Dermis microvascular lymphatic vessel endothelial cell (primary cell): ENCODE results near the gene CEP162. TPM values are rescaled to one million over a fixed set of nuclear protein-coding genes. Genes with fewer than 3 reads are reported as not detected.
A peak's percentile ranks its signal among the peaks of the same experiment; 100 is the strongest.
"Not testable (repeated sequence)": the region's sequence is repeated elsewhere in the genome, so short reads cannot be mapped to it uniquely, and the experiment has no call there.

Experiments used
- DNase-seq, 2 donors: peaks; one replicate each; pipeline versions ENCODE4 v3.0.0 to v3.0.0-alpha.2; 2010; ENCODE audit warnings: low read depth in 2 of 2
- total RNA-seq: library from RNA; depleted of rRNA; stranded (reverse); fragments of >200 nt; gene quantifications from 2 replicates; pipeline ENCODE4 v1.2.1, GENCODE V29; 2014

The CEP162 gene
- total RNA-seq, 1 donor from 2014 or later, result 3.6 TPM

DNA sequence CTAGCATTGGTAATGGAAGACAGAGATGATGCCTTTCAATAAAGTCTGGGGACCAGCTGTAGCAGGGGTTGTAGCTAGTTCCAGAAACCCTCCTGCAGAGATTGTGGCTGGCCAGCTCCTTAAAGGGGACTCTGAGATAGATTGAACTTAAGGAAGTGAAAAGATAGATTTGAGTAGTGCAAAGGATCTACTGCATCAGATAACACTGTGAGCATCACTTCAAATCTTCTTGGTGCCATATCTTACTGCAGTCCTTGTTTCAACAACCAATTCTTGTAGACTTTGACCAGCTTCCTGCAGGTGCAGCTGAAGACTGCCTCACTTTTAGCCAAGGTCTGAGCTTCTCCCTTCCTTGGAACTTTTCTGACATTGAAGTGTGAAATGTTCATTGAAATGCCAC lies 14.8 kb upstream of the CEP162 start:
- no peak for DNase-seq

DNA sequence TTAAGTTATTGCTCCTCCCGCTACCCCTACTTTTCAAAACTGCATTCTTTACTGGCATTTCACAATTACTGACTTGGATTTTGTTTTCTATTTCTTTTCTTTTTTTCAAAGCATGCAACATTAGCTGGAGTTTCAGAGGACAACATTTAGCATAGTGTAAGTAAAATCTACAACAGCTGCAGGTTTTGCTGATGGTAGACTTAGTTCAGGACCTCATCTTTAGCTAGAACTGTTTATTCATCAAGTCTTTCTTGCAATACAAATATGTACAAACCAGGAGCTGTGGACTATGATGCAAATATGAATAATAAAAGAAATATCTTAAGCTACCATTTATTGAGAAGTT lies 728 bp upstream of the CEP162 start:
- DNase-seq, result no peak

DNA sequence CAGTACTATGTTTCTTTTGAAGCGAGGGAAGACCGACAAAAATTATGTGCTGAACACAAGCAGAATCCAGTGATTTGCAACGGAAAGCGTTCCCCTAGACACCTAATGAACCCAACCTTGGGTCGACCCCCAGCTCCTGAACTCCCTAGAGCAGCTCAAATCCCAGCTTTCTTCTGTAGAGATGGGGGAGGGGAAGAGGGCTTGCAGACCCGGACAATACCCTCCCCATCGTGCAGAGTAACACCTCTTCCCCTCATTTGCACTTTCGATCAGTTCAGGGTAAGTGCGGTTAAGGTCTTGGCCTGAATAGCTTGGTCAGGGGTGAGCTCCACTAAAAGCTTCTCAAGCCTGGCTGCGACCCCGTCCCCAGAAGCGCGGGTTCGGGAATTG lies 404 bp downstream of the CEP162 start:
- peak in 1 of 2 donors; percentile 6 for DNase-seq

DNA sequence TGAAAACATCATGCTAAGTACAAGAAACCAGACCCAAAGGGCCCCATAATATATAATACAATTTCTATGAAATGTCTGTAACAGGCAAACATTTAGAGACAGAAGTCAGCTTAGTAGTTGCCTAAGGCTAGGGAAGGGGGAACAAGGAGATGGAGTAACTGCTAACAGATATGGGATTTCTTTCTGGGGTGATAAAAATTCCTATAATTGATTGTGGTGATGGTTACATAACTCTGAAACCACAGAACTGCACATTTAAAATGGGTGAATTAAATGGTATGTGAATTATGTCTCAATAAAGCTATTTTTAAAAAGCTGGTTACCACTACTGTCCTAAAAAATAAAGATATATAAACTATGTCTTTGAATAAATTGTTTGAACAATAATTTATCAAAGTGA lies 3.2 kb downstream of the CEP162 start:
- DNase-seq, result no peak

DNA sequence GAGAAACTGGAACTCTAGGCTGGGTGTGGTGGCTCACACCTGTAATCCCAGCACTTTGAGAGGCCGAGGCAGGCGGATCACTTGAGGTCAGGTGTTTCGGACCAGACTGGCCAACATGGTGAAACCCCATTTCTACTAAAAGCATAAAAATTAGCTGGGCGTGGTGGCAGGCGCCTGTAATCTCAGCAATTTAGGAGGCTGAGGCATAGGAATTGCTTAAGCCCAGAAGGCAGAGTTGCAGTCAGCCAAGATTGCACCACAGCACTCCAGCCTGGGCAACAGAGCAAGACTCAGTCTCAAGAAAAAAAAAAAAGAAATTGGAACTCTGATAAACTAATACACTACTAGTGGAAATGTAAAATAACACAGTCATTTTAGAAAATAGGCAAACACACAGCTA lies 3.8 kb downstream of the CEP162 start:
- not testable (repeated sequence) for DNase-seq

DNA sequence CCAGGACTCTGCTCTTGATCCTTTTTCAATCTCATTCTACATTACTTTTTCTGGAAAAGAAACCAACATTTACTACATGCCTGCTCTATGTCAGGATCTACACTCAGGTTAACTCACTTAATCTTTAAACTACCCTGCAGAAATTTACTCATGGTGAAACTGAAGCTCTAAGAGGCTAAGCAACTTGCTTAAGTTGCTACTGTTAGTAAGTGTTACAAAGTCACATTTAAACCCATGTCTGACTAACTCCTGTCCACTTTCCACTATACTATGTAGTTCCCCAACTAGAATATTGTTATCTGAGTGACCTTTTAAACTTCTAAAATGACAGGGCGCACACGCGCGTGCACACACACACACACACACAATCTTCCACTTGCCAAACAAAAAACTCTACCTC lies 5.0 kb downstream of the CEP162 start:
- DNase-seq, result no peak

DNA sequence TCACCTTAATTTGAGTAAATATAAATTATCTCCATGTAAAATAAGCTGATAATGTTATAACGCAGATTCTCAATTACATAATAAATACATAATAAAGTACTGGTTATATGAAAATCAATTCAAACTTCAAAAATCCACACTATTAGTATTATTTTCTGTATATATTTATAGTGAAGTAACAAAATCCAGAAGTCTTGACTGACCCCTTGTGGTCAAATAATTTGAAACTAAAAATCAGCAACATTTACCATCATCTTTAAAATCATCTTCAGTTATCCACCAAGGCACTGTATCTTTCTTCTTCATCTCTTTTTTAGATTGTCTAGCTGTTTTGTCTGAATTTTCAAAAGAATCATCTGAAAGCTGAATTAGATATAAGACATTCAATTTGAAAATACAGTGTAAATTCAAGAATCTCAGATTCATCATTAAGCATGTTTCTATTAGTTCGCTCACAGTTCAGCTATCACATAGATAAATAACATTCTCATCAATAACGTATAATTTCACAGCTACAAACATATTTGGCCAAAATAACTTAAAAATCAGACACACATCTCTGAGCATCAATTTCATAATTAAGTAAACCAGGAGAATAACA lies 6.5 kb downstream of the CEP162 start:
- peak; percentile 18 to 56 for DNase-seq

DNA sequence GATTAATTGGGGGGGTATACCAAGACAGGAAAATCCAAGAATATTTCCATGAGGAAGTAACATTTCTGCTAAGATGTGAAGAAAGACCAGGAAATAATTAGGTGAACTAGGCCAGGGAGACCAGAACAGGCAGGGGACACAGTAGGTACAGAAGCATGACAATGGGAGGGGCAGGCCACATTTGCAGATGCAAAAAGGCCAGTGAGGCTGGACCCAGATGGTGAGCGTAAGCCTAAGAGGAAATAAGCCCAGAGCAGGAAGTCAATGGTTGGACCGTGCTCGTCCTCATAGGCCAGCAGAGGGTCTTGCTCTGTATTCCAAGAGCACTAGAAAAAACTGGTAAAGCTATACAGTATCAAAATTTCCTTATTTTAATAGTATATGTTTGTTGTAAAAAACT lies 9.4 kb downstream of the CEP162 start:
- no peak for DNase-seq

DNA sequence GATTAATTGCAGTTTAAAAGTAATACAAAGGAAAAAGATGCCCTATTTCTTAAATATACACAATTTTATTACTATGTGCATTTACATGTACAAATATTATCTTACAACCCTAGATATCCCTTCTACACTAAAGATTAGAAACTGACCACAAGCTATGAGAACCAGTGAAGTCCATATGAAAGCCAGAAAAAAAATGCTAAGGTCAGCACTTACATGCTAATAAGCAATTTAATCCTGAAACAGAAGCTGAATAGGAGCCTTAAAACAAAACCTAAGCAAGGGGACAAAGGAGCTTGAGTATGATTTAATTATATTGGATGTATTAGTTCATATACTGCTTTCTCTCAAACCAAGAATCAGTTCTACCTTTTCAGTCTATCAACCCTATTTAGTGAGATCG lies 14.2 kb downstream of the CEP162 start:
- DNase-seq, result no peak

DNA sequence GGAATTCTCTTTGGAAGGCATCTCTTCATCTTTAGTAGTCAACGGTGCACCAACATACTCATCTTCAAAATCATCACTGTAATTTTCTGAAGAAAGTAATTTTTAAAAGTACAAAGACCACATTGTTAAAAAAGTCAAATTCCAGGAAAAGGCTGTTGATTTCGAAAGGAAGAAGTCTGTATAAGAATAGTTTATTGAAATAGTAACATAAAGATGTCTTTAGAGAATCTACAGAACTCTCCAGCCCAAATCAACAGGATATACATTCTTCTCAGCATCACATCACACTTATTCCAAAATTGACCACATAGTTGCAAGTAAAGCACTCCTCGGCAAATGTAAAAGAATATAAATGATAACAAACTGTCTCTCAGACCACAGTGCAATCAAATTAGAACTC lies 23.4 kb downstream of the CEP162 start:
- DNase-seq, result no peak

DNA sequence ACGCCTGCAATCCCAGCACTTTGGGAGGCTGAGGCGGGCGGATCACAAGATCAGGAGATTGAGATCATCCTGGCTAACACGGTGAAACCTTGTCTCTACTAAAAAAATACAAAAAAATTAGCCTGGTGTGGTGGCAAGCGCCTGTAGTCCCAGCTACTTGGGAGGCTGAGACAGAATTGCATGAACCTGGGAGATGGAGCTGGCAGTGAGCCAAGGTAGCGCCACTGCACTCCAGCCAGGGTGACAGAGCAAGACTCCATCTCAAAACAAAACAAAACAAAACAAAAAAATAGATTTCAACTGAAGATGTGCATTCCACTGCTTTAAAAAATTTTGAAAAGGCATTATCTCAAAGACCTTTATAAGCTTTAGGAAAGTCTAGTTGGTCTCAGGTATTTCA lies 27.5 kb downstream of the CEP162 start:
- not testable (repeated sequence) for DNase-seq

DNA sequence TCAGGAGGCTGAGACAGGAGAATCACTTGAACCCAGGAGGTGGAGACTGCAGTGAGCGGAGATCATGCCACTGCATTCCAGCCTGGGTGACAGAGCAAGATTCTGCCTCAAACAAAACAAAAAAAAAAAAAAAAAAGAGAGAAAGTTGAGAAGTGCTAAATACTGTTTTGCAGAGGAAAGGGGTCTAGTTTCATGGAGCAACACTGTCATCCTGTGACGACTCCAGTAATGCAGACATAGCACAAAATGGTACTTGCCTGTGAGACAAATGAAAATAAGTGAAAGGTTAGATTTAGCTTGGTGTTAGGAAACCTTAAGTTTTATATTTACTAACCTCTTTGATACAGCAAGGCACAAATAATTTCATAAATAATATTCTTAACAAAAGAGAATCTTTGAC lies 29.7 kb downstream of the CEP162 start:
- peak; percentile 27 to 29 for DNase-seq

DNA sequence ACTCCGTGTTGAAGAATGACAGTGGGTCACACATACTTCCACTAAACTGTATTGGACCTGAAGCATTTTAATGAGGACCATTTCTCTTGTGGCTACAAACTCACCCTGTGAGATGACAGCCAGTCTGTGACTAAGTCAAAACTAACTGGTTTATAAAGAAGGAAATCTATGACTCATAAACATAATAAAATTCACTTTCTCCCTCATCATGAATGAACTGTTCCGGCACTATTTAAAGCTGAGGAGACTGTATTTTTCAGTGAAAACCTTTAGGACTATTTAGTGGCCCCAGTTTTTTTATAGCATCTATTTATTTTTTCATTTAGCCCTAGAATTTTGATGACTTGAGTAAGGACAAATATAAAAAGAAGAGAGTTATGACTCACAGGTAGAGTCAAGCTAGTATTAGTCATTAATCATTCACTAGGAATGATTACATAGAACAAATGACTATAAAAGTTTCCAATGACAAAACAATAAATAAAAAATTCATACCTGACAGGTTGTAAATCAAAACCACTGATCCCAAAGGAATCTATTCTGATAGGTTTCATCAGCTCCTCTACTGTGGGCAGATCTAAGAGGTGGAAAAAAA lies 34.2 kb downstream of the CEP162 start:
- peak; percentile 31 to 86 for DNase-seq

DNA sequence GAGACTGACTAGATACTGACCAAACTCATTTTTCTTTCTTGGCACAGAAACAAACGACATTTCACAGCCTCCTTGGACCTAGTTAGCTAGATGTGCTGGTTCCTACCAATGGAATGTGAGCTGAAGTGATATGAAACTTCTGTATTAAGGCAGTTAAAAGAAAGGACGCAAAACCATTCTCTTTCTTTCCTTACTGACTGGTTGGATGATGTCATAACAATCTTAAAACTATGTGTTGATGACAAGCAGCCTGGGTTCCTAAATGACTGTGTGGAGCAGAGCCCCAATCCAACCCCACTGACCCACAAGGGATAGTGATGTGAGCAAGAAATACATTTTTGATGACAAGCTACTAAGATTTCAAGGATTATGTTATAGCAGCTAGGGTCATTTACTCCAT lies 35.6 kb downstream of the CEP162 start:
- no peak for DNase-seq

DNA sequence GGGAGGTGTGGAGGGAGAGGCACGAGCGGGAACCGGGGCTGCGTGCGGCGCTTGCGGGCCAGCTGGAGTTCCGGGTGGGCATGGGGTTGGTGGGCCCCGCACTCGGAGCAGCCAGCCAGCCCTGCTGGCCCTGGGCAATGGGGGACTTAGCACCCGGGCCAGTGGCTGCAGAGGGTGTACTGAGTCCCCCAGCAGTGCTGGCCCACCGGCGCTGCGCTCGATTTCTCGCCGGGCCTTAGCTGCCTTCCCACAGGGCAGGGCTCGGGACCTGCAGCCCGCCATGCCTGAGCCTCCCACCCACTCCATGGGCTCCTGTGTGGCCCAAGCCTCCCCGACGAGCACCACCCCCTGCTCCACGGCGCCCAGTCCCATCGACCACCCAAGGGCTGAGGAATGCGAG lies 38.1 kb downstream of the CEP162 start:
- not testable (repeated sequence) for DNase-seq

DNA sequence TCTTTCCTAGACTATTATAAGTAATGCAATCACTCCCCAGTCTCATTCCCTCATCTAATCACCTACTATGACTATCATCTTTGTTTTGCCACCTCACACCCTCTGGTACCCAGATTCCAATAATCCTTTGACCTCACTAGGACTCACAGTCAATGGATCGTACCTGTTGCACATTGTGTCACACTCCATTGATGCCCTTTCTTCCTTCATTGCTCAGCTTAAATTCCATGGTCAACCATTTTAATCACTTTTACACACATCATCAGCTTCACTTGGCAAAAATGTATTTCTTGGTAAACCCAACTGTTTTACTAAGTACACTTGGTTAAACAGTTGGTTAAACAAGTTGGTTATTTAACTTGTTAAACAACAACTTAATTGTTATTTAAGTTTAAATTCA lies 44.0 kb downstream of the CEP162 start:
- DNase-seq, result no peak

DNA sequence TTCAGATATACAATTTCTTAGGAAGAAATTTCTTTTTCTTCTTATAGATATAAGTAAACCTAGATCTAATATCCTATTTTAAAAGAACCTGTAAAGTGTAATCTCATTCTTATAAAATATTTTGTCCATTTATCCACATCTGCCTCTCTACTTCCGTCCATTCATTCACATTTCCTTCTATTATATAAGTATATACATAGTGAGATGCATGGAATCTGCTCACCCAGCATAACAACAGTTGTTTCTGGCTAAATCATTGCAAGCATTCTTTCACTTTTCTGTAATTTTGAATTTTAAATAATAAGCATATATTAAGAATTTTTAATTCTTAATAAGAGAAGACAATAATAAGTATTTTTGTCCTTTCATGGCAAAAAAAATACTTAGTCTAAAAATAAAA lies 45.4 kb downstream of the CEP162 start:
- DNase-seq, result peak; percentile 15 to 67

DNA sequence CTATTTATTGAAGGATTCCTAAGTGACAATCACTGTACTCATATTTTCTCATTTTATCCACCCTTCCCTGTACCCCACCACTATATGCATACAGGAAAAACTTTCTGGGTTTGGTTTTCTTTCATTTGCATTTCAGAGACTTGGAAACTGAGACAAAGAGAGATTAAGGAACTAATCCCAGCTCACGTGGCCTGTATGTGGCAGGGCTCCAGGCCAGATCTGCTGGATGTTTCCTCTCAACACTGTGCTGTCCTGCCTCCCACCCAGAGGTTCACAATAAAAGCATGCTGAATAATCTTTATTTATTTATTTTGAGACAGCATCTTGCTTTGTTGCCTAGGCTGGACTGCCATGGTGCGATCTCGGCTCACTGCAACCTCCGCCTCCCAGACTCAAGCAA lies 50.2 kb downstream of the CEP162 start:
- no peak for DNase-seq

DNA sequence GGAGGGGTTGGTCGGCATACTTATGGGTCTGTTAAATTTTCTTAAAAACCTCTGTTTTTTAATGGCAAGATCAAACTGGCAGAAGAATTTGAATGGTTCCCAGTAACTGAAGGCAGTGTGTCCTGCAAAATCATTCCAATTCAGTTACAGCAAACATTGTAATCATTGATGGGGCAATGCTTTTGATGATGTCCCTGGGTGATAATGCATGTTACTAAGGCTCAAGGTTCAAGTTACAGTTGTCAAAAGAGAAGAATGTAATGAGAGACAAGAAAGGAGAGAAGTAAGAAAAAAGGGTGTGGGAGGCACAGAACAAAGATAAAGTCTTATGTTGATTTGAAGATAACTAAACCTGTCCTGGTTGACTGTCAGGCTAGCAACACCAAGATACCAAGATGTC lies 54.9 kb downstream of the CEP162 start:
- DNase-seq, result no peak

DNA sequence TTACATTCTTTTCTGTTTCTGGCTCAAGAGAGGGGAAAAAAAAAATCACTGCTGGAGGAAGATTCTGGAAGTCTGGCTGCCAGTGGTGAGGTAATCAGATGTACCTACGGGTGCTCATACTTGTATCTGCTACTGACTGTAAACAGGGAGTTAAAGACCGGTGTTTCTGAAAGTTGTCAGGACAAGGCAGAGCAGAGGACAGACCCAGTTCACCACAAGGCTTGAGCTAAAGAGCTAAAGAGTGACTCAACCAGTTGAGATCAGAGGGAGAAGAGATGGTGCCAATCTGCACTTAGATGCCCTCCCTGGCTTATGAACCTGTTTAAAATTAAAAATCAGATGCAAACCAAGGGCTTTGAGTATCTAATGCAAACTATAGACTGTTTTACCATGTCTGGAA lies 55.4 kb downstream of the CEP162 start:
- DNase-seq, result no peak

DNA sequence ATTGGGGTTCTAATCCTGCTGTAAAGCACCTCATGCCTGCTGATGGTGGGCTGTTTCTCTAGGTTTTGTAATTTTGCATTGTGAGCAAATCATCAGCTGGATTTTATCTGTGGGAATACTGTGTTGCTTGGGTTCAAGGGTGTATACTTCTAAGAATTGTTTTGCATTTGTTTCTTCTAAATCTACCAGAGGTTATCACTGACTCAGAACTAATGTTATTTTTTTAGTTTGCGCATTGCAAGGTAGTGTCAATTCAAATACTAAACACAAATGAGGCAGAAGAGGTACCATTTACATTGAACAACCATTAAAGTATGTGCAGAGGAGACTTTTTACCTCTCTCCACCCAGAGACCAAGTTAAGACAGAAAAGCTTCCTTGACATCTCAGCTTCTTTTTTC lies 60.0 kb downstream of the CEP162 start:
- no peak for DNase-seq

DNA sequence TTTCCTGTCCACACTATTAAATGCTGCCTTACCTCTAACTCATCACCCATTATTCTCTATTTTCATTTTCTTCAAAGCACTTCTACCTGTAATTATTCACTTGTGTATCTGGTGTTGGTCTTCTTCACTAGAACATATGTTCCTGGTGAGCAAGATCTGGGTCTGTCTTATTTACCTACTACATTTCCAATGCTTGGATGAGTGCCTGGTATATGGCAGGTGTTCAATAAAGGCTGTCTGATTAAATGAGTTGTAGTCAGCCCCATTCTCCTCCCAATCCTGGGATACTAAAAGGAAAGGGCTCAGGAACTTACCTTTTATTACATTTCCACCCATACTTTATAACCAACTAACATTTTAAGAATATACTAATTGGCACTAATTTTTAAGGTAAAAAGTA lies 61.0 kb downstream of the CEP162 start:
- no peak for DNase-seq

DNA sequence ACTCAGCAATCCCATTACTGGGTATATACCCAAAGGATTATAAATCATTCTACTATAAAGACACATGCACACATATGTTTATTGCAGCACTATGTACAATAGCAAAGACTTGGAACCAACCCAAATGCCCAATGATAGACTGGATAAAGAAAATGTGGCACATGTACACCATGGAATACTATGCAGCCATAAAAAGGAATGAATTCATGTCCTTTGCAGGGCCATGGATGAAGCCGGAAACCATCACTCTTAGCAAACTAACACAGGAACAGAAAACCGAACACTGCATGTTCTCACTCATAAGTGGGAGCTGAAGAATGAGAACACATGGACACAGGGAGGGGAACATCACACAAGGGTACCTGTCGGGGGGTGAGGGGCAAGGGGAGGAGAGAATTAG lies 63.1 kb downstream of the CEP162 start:
- not testable (repeated sequence) for DNase-seq

DNA sequence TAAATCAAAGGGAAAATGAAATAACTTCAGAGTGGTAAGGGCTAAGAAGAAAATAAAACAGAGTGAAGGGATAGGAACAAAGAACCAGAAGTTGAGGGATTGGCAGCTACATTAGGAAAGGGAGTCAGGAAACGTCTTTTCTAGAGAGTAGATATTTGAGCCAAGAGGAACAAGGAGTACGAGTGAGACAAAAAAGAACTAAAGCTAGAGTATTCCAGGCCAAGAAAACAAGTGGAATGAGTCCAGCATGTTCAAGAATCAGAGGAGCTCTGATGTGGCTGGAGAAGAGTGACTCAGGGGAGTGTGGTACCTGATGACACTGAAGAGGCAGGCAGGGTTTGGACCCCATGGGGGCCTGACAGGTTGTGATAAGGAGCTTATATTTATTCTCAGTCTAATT lies 66.3 kb downstream of the CEP162 start:
- DNase-seq, result no peak
